ENCODE results near the gene KIR3DL2.
"Not testable (repeated sequence)": the region's sequence is repeated elsewhere in the genome, so short reads cannot be mapped to it uniquely, and the experiment has no call there.

The KIR3DL2 gene

GRCh38 chr19:54863459-54863858, 13.2 kb downstream of the KIR3DL2 start:
- not testable (repeated sequence) for H3K4me3 ChIP-seq (ENCODE audit: low read length); DNase-seq (ENCODE audit: low read depth, low spot score); H3K27ac ChIP-seq (ENCODE audit: low read length); H3K27me3 ChIP-seq (ENCODE audit: control insufficient read depth, insufficient read depth, low read length); H3K4me1 ChIP-seq (ENCODE audit: control insufficient read depth, insufficient read depth, low read length); H3K36me3 ChIP-seq (ENCODE audit: control insufficient read depth, insufficient read depth, low read length)
- WGBS (ENCODE audit: insufficient coverage, insufficient read length): no CpG with 5 or more reads among the region's 3 CpGs
- peaks cover 11% of the 10 kb centered on the region for H3K9me3 ChIP-seq (ENCODE audit: control insufficient read depth, insufficient read depth, low read length)

- Histone ChIP-seq H3K4me3 (ENCODE audit: low read length) (no peak overlapping the region), H3K27me3 (ENCODE audit: control insufficient read depth, insufficient read depth, low read length) (no peaks in the 10 kb centered on the region), H3K4me1 (ENCODE audit: control insufficient read depth, insufficient read depth, low read length) (no peaks in the 10 kb centered on the region), H3K36me3 (ENCODE audit: control insufficient read depth, insufficient read depth, low read length) (no peaks in the 10 kb centered on the region), H3K27ac (ENCODE audit: low read length) (no peak overlapping the region), H3K9me3 (ENCODE audit: control insufficient read depth, insufficient read depth, low read length) (peaks cover 7% of the 10 kb centered on the region)
- WGBS (ENCODE audit: insufficient coverage, insufficient read length): no CpG with 5 or more reads among the region's 3 CpGs
- DNase-seq (ENCODE audit: low read depth, low spot score): no peak
These were observed 21.5 kb downstream of the KIR3DL2 start for GRCh38 chr19:54871696-54872095.

DNA sequence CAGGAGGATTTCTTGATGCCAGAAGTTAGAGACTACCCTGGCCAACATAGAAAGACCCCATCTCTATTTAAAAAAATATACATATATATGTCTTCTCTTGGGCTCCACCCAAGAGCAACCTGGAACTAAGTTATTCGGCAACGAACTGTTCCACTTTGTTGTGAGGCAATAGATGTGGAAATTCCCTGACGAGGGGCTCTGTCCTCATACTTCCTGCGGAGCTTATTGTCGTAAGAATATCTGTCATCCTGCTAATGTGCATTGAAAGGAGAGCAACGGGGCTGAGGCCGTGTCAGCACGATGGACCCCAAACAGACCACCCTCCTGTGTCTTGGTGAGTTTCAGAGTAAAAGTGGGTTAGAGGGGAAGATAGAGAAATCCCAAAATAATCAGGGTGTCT, 23.7 kb downstream of the KIR3DL2 start, which contains the start of gene FCAR:
TSS of gene FCAR (plus strand) at position 246 of the 400 bp plus-strand sequence. CDS start at position 301, 55 bp downstream.
- H3K36me3 ChIP-seq (ENCODE audit: control insufficient read depth, insufficient read depth, low read length): no peaks in the 10 kb centered on the region
- H3K4me1 ChIP-seq (ENCODE audit: control insufficient read depth, insufficient read depth, low read length): no peaks in the 10 kb centered on the region
- DNase-seq (ENCODE audit: low read depth, low spot score): no peak
- H3K27me3 ChIP-seq (ENCODE audit: control insufficient read depth, insufficient read depth, low read length): no peaks in the 10 kb centered on the region
- WGBS (ENCODE audit: insufficient coverage, insufficient read length): no CpG with 5 or more reads among the region's 8 CpGs
- H3K9me3 ChIP-seq (ENCODE audit: control insufficient read depth, insufficient read depth, low read length): peaks cover 7% of the 10 kb centered on the region
- H3K4me3 ChIP-seq (ENCODE audit: low read length): no peak within 1 kb of the TSS
- H3K27ac ChIP-seq (ENCODE audit: low read length): no peak within 1 kb of the TSS

DNA sequence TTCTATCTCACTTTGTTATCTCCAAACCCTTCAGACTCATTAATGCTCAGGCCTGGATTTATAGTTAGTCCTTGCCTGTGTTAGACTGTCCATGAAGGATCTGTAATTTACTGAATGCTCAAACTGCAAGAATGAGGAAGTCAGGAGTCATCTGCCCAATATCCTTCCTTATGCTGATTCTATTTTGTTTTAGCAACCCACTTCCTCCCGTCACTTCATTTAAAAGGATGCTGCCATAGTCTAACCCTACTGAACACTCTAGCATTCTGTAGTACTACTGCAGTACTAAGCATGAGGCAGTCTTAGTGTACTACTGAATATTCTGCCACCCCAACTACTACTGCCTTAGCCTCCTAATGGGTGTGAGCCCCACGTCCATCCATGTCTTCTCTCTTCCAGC, 25.3 kb downstream of the KIR3DL2 start:
- DNase-seq (ENCODE audit: low read depth, low spot score): no peak

GRCh38 chr19:54877471-54877870, 27.2 kb downstream of the KIR3DL2 start:
- WGBS (ENCODE audit: insufficient coverage, insufficient read length): no CpG with 5 or more reads among the region's 3 CpGs
- H3K27ac ChIP-seq (ENCODE audit: low read length): no peak overlapping the region
- H3K27me3 ChIP-seq (ENCODE audit: control insufficient read depth, insufficient read depth, low read length): no peaks in the 10 kb centered on the region
- H3K9me3 ChIP-seq (ENCODE audit: control insufficient read depth, insufficient read depth, low read length): peaks cover 14% of the 10 kb centered on the region
- no peak overlapping the region for H3K4me3 ChIP-seq (ENCODE audit: low read length)
- no peaks in the 10 kb centered on the region for H3K4me1 ChIP-seq (ENCODE audit: control insufficient read depth, insufficient read depth, low read length)
- H3K36me3 ChIP-seq (ENCODE audit: control insufficient read depth, insufficient read depth, low read length): no peaks in the 10 kb centered on the region
- DNase-seq (ENCODE audit: low read depth, low spot score): no peak

More for the DNA sequence above, 25.3 kb downstream of the KIR3DL2 start:
- no peaks in the 10 kb centered on the region for H3K4me1 ChIP-seq (ENCODE audit: control insufficient read depth, insufficient read depth, low read length)
- H3K27ac ChIP-seq (ENCODE audit: low read length): no peak overlapping the region
- H3K4me3 ChIP-seq (ENCODE audit: low read length): no peak overlapping the region
- no peaks in the 10 kb centered on the region for H3K27me3 ChIP-seq (ENCODE audit: control insufficient read depth, insufficient read depth, low read length)
- no CpG with 5 or more reads among the region's 2 CpGs for WGBS (ENCODE audit: insufficient coverage, insufficient read length)
- no peaks in the 10 kb centered on the region for H3K36me3 ChIP-seq (ENCODE audit: control insufficient read depth, insufficient read depth, low read length)
- peaks cover 8% of the 10 kb centered on the region for H3K9me3 ChIP-seq (ENCODE audit: control insufficient read depth, insufficient read depth, low read length)

DNA sequence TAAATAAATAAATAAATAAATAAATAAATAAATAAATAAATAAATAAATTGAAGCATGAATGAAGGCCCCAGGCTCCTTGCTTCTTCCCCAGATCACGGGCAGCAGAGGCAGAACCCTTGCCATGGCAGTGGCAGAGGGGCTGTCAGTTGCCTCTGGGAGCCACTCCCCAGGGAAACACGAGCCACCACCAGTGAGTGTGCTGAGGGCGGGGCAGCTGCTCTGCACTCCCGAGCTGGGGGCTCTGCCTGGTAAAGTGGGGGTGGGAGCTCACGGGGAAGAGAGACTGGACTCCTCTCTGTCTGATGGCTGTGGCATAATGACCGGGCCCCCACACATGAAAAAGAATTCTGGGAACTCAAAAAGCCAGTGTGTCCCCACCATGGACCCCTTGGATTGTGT, 31.6 kb downstream of the KIR3DL2 start:
- H3K27me3 ChIP-seq (ENCODE audit: control insufficient read depth, insufficient read depth, low read length): no peaks in the 10 kb centered on the region
- no peaks in the 10 kb centered on the region for H3K36me3 ChIP-seq (ENCODE audit: control insufficient read depth, insufficient read depth, low read length)
- DNase-seq (ENCODE audit: low read depth, low spot score): no peak
- no peaks in the 10 kb centered on the region for H3K4me1 ChIP-seq (ENCODE audit: control insufficient read depth, insufficient read depth, low read length)
- no CpG with 5 or more reads among the region's 6 CpGs for WGBS (ENCODE audit: insufficient coverage, insufficient read length)
- H3K9me3 ChIP-seq (ENCODE audit: control insufficient read depth, insufficient read depth, low read length): peaks cover 14% of the 10 kb centered on the region
- H3K27ac ChIP-seq (ENCODE audit: low read length): no peak overlapping the region
- no peak overlapping the region for H3K4me3 ChIP-seq (ENCODE audit: low read length)

- Histone ChIP-seq H3K27ac (ENCODE audit: low read length) (no peak overlapping the region), H3K4me3 (ENCODE audit: low read length) (no peak overlapping the region), H3K27me3 (ENCODE audit: control insufficient read depth, insufficient read depth, low read length) (no peaks in the 10 kb centered on the region), H3K4me1 (ENCODE audit: control insufficient read depth, insufficient read depth, low read length) (no peaks in the 10 kb centered on the region), H3K9me3 (ENCODE audit: control insufficient read depth, insufficient read depth, low read length) (peaks cover 14% of the 10 kb centered on the region), H3K36me3 (ENCODE audit: control insufficient read depth, insufficient read depth, low read length) (no peaks in the 10 kb centered on the region)
- no CpG with 5 or more reads among the region's 7 CpGs for WGBS (ENCODE audit: insufficient coverage, insufficient read length)
- no peak for DNase-seq (ENCODE audit: low read depth, low spot score)
These were observed 32.5 kb downstream of the KIR3DL2 start for GRCh38 chr19:54882758-54883157.

DNA sequence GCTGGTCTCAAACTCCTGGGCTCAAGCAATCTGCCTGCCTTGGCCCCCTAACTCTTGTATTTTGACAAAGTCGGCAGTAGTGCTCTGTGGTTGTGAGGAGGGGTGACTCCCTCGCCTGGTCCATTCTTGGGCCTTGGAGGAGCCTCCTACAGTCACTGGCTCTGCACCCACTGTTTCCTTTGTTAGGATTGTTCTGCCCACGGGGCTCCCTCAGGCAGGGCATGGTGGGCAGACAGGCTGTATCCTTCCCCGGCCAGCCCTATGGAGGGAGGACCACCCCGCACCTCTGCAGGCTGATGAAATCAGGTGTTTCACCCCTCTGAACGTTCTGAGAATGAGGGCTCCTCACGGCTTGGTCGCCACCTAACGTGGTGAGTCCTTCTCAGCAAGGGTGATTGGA, 33.0 kb downstream of the KIR3DL2 start:
- no CpG with 5 or more reads among the region's 9 CpGs for WGBS (ENCODE audit: insufficient coverage, insufficient read length)

GRCh38 chr19:54888239-54888638, 38.0 kb downstream of the KIR3DL2 start:
- Histone ChIP-seq H3K4me1 (ENCODE audit: control insufficient read depth, insufficient read depth, low read length) (no peaks in the 10 kb centered on the region), H3K27ac (ENCODE audit: low read length) (no peak overlapping the region), H3K9me3 (ENCODE audit: control insufficient read depth, insufficient read depth, low read length) (peaks cover 6% of the 10 kb centered on the region), H3K36me3 (ENCODE audit: control insufficient read depth, insufficient read depth, low read length) (no peaks in the 10 kb centered on the region), H3K27me3 (ENCODE audit: control insufficient read depth, insufficient read depth, low read length) (no peaks in the 10 kb centered on the region), H3K4me3 (ENCODE audit: low read length) (no peak overlapping the region)
- WGBS (ENCODE audit: insufficient coverage, insufficient read length): no CpG with 5 or more reads among the region's 10 CpGs
- no peak for DNase-seq (ENCODE audit: low read depth, low spot score)

More for the DNA sequence above, 33.0 kb downstream of the KIR3DL2 start:
- Histone ChIP-seq H3K4me3 (ENCODE audit: low read length) (no peak overlapping the region), H3K27ac (ENCODE audit: low read length) (no peak overlapping the region), H3K36me3 (ENCODE audit: control insufficient read depth, insufficient read depth, low read length) (no peaks in the 10 kb centered on the region), H3K4me1 (ENCODE audit: control insufficient read depth, insufficient read depth, low read length) (no peaks in the 10 kb centered on the region), H3K27me3 (ENCODE audit: control insufficient read depth, insufficient read depth, low read length) (no peaks in the 10 kb centered on the region), H3K9me3 (ENCODE audit: control insufficient read depth, insufficient read depth, low read length) (peaks cover 15% of the 10 kb centered on the region)
- no peak for DNase-seq (ENCODE audit: low read depth, low spot score)

- Histone ChIP-seq H3K4me1 (ENCODE audit: control insufficient read depth, insufficient read depth, low read length) (no peaks in the 10 kb centered on the region), H3K36me3 (ENCODE audit: control insufficient read depth, insufficient read depth, low read length) (no peaks in the 10 kb centered on the region), H3K27me3 (ENCODE audit: control insufficient read depth, insufficient read depth, low read length) (no peaks in the 10 kb centered on the region), H3K27ac (ENCODE audit: low read length) (no peak overlapping the region), H3K4me3 (ENCODE audit: low read length) (no peak overlapping the region), H3K9me3 (ENCODE audit: control insufficient read depth, insufficient read depth, low read length) (peaks cover 1% of the 10 kb centered on the region)
- no CpG with 5 or more reads among the region's 11 CpGs for whole genome bisulfite sequencing (ENCODE audit: insufficient coverage, insufficient read length)
- DNase-seq (ENCODE audit: low read depth, low spot score): no peak
These were observed 39.3 kb downstream of the KIR3DL2 start for GRCh38 chr19:54889566-54889965.

- Histone ChIP-seq H3K36me3 (ENCODE audit: control insufficient read depth, insufficient read depth, low read length) (no peaks in the 10 kb centered on the region), H3K27me3 (ENCODE audit: control insufficient read depth, insufficient read depth, low read length) (no peaks in the 10 kb centered on the region), H3K4me1 (ENCODE audit: control insufficient read depth, insufficient read depth, low read length) (no peaks in the 10 kb centered on the region), H3K4me3 (ENCODE audit: low read length) (no peak overlapping the region), H3K9me3 (ENCODE audit: control insufficient read depth, insufficient read depth, low read length) (peaks cover 1% of the 10 kb centered on the region), H3K27ac (ENCODE audit: low read length) (no peak overlapping the region)
- WGBS (ENCODE audit: insufficient coverage, insufficient read length): no CpG with 5 or more reads among the region's 7 CpGs
- DNase-seq (ENCODE audit: low read depth, low spot score): no peak
These were observed 43.2 kb downstream of the KIR3DL2 start for GRCh38 chr19:54893406-54893805.

All from iPS DF 6.9 (cell line).